Skeletal muscle tissue (tissue), 4 donors: Measurements from ENCODE around the gene LOXHD1. TPM values are rescaled to one million over a fixed set of nuclear protein-coding genes. Genes with fewer than 3 reads are reported as not detected.

ENCODE experiments used
- H3K27ac ChIP-seq: one replicate; pipeline ENCODE4 v1.7.0; 2013; ENCODE audit warnings: mild to moderate bottlenecking, low read depth, low read length, inconsistent platforms
- H3K27me3 ChIP-seq, 3 donors: one replicate each; pipeline ENCODE4 v1.7.0; 2013; ENCODE audit warnings: low read length in 3 of 3; ENCODE audit not compliant: control insufficient read depth in 3 of 3, insufficient read depth in 3 of 3
- H3K36me3 ChIP-seq, 3 donors: one replicate each; pipeline ENCODE4 v1.7.0; 2013; ENCODE audit warnings: low read length in 3 of 3; ENCODE audit not compliant: control insufficient read depth in 3 of 3, insufficient read depth in 3 of 3
- H3K4me1 ChIP-seq, 3 donors: one replicate each; pipeline ENCODE4 v1.7.0; 2013; ENCODE audit warnings: low read length in 3 of 3, mild to moderate bottlenecking in 3 of 3; ENCODE audit not compliant: control insufficient read depth in 3 of 3, insufficient read depth in 3 of 3
- H3K4me3 ChIP-seq, 3 donors: one replicate each; pipeline ENCODE4 v1.7.0; 2013; ENCODE audit warnings: low read length in 3 of 3
- H3K9ac ChIP-seq, 3 donors: one replicate each; pipeline ENCODE4 v1.7.0; 2013; ENCODE audit warnings: low read length in 3 of 3, mild to moderate bottlenecking in 3 of 3, moderate library complexity in 2 of 3, low read depth in 1 of 3
- H3K9me3 ChIP-seq, 3 donors: one replicate each; pipeline ENCODE4 v1.7.0; 2013; ENCODE audit warnings: low read length in 3 of 3; ENCODE audit not compliant: control insufficient read depth in 3 of 3
- total RNA-seq: library from RNA; depleted of rRNA; stranded (reverse); fragments of >200 nt; gene quantifications from one replicate; pipeline ENCODE4 v1.2.3, GENCODE V29; 2014
- donor health status: Osteomylitis.

LOXHD1 gene
- total RNA-seq, 1 donor from 2014 or later = 1.6 TPM

DNA sequence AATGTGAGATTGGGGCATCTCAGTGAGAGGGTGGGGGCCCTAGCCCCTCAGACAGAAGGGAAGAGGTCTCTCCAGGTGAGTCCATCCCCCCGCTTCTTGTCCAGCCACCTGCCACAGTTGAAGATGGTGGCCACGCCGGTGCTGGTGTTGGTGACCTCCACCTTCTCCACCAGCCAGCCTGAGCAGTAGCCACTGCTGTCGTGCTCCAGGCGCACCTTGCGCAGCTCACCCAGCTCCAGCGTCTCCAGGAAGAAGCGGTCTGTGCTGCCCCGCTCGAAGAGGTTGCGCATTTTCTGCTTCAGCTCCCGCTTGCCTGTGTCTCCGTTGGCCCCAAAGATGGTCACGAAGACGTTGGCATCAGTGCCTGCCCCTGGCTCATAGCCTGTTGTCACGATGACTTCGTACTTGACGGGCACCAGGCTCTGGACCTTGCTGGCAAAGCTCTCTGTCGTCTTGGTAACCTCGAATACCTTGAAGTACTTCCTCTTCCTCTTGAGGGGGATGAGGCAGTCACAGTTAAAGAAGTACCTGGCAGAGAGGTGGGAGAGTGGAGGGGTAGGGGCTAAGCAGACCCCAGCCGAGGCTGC lies 179.5 kb downstream of the LOXHD1 start:
- Histone ChIP-seq H3K4me3 (no peak overlapping the region), H3K9me3 (no peaks in the 10 kb centered on the region), H3K4me1 (peaks cover 0 to 16% (median 12%) of the 10 kb centered on the region in 3 donors), H3K27ac (no peak overlapping the region), H3K36me3 (no peaks in the 10 kb centered on the region), H3K27me3 (no peaks in the 10 kb centered on the region), H3K9ac (no peak overlapping the region)

DNA sequence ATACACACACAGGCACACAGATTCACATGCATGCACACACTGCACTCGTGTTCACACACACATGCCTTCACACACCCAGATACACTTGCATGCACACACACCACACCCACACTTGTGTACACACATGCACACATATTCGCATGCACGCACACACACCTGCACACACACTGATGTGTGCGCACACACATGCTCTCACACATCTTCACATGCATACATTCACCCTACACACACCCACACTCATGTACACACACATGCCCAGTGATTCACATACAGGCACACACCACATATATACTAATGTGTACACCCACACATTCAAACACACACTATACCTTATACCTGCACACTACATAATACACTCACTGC lies 181.6 kb downstream of the LOXHD1 start:
- H3K27me3 ChIP-seq = no peaks in the 10 kb centered on the region
- H3K4me3 ChIP-seq = no peak overlapping the region
- no peak overlapping the region for H3K9ac ChIP-seq
- peaks cover 0 to 16% (median 12%) of the 10 kb centered on the region in 3 donors for H3K4me1 ChIP-seq
- no peak overlapping the region for H3K27ac ChIP-seq
- H3K36me3 ChIP-seq = no peaks in the 10 kb centered on the region
- no peaks in the 10 kb centered on the region for H3K9me3 ChIP-seq

DNA sequence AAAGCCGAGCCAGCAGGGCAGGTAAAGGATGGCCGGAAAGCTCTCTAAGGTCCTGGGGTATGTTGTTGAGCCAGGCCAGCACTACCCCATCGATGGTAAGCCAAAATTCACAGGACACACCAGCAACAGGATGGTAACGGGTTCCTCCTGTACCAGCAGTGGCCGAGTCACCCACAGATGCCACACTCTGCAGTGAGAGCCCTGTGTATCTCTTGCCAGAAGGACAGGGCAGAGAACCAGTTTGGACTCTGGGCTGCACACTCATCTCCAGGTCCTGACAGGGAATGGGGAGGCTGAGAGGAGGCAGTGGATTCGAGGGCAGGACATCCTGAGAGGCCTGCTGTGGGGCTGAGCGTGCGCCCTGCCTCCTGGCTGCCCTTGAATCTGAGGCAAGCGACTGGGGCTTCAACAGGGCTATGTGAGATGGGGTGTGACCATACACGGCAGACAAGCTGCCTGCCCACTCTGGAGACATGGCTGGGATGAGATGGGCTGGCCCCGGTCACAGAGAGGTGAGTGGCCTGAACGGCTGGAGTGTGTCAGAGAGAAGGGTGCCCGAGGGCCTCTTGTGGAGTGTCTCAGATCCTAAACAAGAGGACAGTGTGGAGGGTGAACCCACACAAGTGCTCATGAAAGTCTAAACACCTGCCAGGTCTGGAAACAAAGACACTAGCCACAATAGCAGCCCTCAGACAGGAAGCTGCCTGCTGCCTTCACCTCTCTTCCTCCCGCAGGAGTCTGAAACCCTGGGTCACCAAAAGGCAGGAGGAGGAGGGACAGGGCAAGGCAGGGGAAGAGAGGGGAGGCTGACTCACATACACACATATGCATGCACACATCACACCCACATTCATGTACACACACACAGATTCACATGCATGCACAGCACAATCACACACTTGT lies 182.3 kb downstream of the LOXHD1 start:
- no peaks in the 10 kb centered on the region for H3K36me3 ChIP-seq
- no peak overlapping the region for H3K27ac ChIP-seq
- H3K9ac ChIP-seq = no peak overlapping the region
- no peaks in the 10 kb centered on the region for H3K9me3 ChIP-seq
- no peaks in the 10 kb centered on the region for H3K27me3 ChIP-seq
- H3K4me1 ChIP-seq = peaks cover 0 to 14% (median 12%) of the 10 kb centered on the region in 3 donors
- no peak overlapping the region for H3K4me3 ChIP-seq

DNA sequence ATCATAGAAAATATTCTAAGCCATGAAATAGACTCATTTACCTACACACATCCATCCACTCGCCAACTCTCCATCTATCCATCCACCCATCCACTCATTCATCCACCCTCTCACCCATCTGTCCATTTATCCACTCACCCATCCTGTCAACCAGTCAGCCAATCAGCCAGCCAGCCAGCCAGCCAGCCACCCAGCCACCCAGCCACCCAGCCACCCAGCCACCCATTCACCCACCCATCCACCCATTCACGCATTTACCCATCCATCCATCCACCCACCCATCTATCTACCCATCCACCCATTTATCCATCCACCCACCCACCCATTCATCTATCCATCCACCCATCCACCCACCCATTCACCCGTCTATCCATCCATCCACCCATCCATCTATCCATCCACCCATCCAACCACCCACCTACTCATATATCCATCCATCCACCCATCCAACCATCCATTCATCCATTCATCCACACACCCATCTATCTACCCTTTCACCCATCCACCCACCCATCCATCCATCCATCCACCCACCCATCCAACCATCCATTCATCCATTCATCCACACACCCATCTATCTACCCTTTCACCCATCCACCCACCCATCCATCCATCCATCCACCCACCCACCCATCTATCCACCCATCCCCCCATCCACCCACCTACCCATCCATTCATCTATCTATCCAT lies 185.1 kb downstream of the LOXHD1 start:
- Histone ChIP-seq H3K4me3 (no peak overlapping the region), H3K36me3 (no peaks in the 10 kb centered on the region), H3K9ac (no peak overlapping the region), H3K4me1 (peaks cover 6 to 20% (median 12%) of the 10 kb centered on the region in 3 donors), H3K27ac (no peak overlapping the region), H3K9me3 (no peaks in the 10 kb centered on the region), H3K27me3 (no peaks in the 10 kb centered on the region)

DNA sequence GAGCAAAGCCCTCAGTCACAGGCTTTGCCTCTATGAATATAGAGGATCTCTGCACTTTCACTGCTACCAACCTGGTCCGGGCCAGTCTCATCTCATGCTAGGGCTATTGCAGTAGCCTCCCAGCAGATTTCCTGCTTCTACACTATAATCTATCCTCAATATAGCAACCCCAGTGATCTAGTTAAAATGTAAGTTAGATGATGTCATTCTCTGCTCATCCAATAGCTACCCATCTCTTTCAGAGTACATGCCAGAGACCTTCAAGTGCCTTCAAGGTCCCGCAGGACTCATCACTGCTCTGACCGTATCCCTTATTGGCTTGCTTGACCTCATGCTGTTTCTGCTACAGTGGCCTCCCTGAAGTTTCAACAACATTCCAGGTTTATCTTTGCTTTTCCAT lies 186.3 kb downstream of the LOXHD1 start:
- Histone ChIP-seq H3K27ac (no peak overlapping the region), H3K4me1 (peaks cover 6 to 20% (median 12%) of the 10 kb centered on the region in 3 donors), H3K9me3 (no peaks in the 10 kb centered on the region), H3K36me3 (no peaks in the 10 kb centered on the region), H3K27me3 (no peaks in the 10 kb centered on the region), H3K9ac (no peak overlapping the region), H3K4me3 (no peak overlapping the region)

DNA sequence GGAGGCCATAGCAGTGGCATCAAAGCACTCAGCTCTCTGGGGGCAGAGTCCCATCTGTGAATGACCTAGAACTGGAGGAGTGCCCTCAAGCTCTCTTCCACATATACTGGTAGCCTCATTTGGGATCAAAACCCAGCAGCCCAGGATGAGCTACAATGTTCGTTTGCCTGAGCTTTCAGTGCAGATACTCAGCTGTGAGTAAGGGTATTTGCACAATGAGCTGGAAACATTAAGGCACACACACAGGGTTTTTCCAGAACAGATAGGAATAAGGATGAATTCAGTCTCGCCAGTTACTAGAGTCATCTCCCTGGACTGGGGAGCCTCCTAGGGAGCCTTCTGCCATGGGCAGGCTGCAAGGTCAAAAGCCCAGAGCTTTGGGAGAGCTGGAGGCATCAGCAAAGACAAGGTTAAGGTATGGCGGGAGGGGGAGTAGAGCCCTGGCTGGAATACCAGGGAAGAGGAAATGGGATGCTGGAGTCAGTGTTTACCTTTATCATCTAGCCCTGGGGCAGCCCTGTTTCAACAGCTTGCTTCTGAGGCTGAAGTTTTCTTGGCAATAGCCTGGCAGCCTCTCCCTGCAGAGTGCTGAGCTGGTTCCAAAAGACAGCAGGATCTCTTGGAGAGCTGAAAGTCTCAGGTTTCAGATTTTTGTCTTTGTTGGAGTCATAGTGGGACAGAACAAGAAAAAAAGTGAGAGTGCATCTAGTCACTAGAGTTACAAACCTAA lies 187.7 kb downstream of the LOXHD1 start:
- Histone ChIP-seq H3K9me3 (no peaks in the 10 kb centered on the region), H3K9ac (no peak overlapping the region), H3K27me3 (no peaks in the 10 kb centered on the region), H3K27ac (no peak overlapping the region), H3K4me1 (peaks cover 6 to 16% (median 9%) of the 10 kb centered on the region in 3 donors), H3K4me3 (no peak overlapping the region), H3K36me3 (no peaks in the 10 kb centered on the region)

DNA sequence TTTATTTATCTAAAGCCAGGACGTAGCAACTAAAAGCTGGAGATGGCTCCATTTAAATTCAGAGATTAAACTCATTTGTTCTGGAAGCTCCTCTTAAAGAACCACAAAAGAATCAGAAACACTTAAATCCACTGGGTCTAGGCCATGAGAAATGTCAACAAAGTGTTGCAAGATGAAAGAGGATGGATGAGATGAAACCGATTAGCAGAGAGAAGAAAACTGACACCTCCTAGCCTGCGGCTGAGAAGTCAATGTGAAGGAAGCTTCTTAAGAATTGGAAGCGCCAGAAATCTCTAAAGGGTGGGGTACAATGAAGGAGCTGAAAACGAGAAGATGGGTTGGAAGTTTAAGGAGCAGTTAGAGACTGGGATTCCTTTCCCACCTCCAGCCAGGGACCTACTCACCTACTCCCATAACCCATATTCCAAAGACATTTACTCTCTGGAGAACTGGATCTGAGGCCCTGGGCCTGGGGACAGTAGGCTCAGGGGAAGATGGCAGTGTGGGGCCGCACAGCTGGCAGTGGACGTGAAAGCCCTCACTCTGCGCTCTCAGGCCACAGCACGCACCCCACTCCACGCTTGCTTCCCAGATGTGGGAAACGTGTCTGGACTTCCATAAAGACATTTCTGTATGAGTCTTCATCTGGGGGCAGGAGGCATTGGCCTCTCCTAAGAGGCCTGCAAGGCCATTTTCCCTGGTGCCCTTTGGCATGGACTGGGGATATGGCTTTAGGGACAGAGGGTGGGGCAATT lies 188.4 kb downstream of the LOXHD1 start:
- no peaks in the 10 kb centered on the region for H3K9me3 ChIP-seq
- peaks cover 3 to 10% (median 6%) of the 10 kb centered on the region in 3 donors for H3K4me1 ChIP-seq
- no peak overlapping the region for H3K27ac ChIP-seq
- H3K27me3 ChIP-seq = no peaks in the 10 kb centered on the region
- H3K36me3 ChIP-seq = no peaks in the 10 kb centered on the region
- no peak overlapping the region for H3K4me3 ChIP-seq
- H3K9ac ChIP-seq = no peak overlapping the region

DNA sequence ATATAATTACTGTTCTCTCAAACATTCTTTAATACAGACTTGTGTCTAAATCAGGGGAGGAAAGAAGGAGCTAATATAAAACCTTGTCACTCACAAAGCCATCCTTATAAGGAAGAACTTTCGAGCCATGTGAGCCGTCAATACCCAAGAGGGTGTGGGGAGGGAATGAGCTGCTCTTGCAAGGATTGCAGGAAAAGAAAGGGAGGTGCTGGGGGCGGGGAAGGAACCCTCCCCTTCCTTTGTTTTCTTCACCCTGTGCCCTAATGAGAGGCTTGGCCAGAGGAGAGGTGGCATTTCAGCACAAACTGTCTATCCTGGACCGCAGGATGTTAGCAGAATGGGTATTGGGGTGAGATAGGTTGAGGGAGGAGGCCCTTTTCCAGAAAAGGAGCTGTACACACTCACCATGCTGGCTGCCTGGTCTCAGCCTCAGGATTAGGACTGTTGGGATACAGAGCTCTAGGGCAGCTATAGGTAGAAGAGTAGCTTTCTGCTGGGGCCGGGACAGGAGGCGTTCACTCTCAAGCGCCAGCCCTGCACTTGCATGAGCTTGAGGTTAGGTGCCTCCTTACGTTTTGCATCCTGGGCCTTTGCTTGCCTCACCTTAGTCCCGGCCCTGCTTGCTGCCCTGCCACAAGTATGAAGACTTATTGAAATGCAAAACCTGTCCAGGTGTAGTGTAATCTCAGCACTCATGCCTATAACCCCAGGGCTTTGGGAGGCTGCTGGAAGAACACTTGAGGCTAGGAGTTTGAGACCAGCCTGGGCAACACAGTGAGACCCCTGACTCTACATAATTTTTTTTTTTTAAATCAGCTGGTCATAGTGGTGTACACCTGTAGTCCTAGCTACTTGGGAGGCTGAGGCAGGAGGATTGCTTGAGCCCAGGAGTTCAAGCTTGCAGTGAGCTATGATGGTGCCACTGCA lies 190.5 kb downstream of the LOXHD1 start:
- no peaks in the 10 kb centered on the region for H3K9me3 ChIP-seq
- H3K4me1 ChIP-seq = peaks cover 0 to 6% (median 5%) of the 10 kb centered on the region in 3 donors
- H3K9ac ChIP-seq = no peak overlapping the region
- H3K36me3 ChIP-seq = no peaks in the 10 kb centered on the region
- no peak overlapping the region for H3K27ac ChIP-seq
- H3K27me3 ChIP-seq = peaks cover 0 to 3% (median 0%) of the 10 kb centered on the region in 3 donors
- H3K4me3 ChIP-seq = no peak overlapping the region
